Prostate gland (tissue), 2 donors: ENCODE measurements around the gene CGA. TPM values are rescaled to one million over a fixed set of nuclear protein-coding genes. Genes with fewer than 3 reads are reported as not detected.

ENCODE experiments used
- DNase-seq: peaks from one replicate; pipeline ENCODE4 v3.0.0-alpha.2; 2019; ENCODE audit warnings: low spot score
- H3K27ac ChIP-seq, 2 donors: fragments of 200-600 bp; sonication (generic); 2 replicates each; pipeline ENCODE4 v1.5.1; 2017 to 2019
- H3K27me3 ChIP-seq: fragments of 200-600 bp; sonication (generic); replicated peaks from 2 replicates; pipeline ENCODE4 v1.5.1; 2019; ENCODE audit not compliant: insufficient read depth
- H3K36me3 ChIP-seq, 2 donors: fragments of 200-600 bp; sonication (generic); 1 replicate in 1 of 2; 2 replicates in 1 of 2; pipeline versions ENCODE4 v1.5.1 to v1.8.1; 2017 to 2019
- H3K4me1 ChIP-seq: fragments of 200-600 bp; sonication (generic); replicated peaks from 2 replicates; pipeline ENCODE4 v1.5.1; 2019
- H3K4me3 ChIP-seq, 2 donors: fragments of 200-600 bp; sonication (generic); 2 replicates each; pipeline ENCODE4 v1.5.1; 2017 to 2019
- H3K9me3 ChIP-seq: fragments of 200-600 bp; sonication (generic); 2 replicates; pipeline ENCODE4 v1.5.1; 2017
- CTCF ChIP-seq, 4 experiments: fragments of 200-600 bp in 2 of 4; fragments of 450-650 bp in 2 of 4; sonication (generic) in 2 of 4; IDR thresholded peaks; 1 replicate in 3 of 4; 2 replicates in 1 of 4; pipeline ENCODE4 v1.5.1; 2016 to 2019; ENCODE audit warnings: antibody characterized with exemption in 4 of 4, mild to moderate bottlenecking in 2 of 4, moderate library complexity in 2 of 4
- POLR2A ChIP-seq: fragments of 450-650 bp; IDR thresholded peaks from one replicate; pipeline ENCODE4 v1.6.1; 2016; ENCODE audit warnings: antibody characterized with exemption, mild to moderate bottlenecking
- POLR2AphosphoS5 ChIP-seq: sonication (generic); formaldehyde crosslinking; IDR thresholded peaks from one replicate; pipeline ENCODE4 v1.6.1; 2017; ENCODE audit warnings: antibody characterized with exemption
- WGBS: methylation state at CpG from one replicate; pipeline ENCODE4 v1.1.5; 2018; 5-methylcytosine and 5-hydroxymethylcytosine counted together
- intact Hi-C: fragments of 100-400 bp; cut with DNase I; formaldehyde crosslinking; loops from one replicate; pipeline ENCODE4 v1.14.2; 2022
- total RNA-seq, 2 donors: library from RNA; depleted of rRNA; stranded (reverse); fragments of >200 nt; gene quantifications; one replicate each; pipeline ENCODE4 v1.1.0, GENCODE V29; 2016

Gene CGA
- total RNA-seq, 2 donors from 2014 or later, result 2.2 TPM; not detected in 1

DNA sequence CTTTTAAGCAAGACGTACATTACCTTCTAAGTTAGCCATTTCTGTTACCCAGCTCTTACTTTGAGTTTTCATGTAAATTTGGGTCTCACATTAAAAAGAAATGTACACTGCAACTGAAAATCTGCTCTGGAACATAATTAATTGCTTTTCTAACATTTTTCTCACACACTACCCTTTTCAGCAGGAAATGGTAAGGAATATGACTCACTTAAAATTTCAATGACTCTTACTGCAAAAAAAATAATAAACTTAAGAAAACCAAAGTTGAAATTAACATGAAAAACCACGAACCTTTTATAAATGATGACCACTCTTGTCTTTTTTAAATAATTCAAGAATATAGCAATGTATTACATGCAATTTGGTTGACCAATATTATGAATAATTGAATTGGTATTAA lies 1.3 kb downstream of the CGA start:
- 71% methylated on average over 2 of the region's 2 CpGs for WGBS
- H3K4me1 ChIP-seq, result no peaks in the 10 kb centered on the region
- no peak overlapping the region for H3K27ac ChIP-seq
- no peak for DNase-seq
- H3K4me3 ChIP-seq, result no peak overlapping the region
- no peaks in the 10 kb centered on the region for H3K27me3 ChIP-seq
- no peaks in the 10 kb centered on the region for H3K9me3 ChIP-seq
- TF ChIP-seq POLR2A (no peak), POLR2AphosphoS5 (no peak), CTCF (IDR thresholded peaks at IDR 0.05) (no peak)
- H3K36me3 ChIP-seq, result no peaks in the 10 kb centered on the region
- intact Hi-C loops, result no loop called here

DNA sequence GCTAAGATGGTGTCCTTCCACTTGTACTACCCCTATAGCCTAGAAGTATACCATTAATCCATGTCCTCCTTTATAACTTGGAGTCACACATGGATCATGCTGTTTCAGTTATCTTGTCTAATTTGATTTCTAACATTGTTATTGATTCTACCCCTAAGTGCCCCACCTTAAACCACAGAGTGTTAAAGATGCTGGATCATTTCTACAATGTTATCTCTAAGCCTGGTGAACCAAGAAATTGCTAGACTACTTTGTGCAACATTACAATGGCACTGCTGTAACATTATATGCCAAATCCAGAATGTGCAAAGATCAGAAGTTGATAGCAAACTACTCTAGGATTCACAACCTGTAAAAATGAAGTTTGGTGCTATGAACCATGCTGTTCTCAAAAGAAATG lies 1.7 kb downstream of the CGA start:
- H3K36me3 ChIP-seq, result no peaks in the 10 kb centered on the region
- H3K4me3 ChIP-seq, result no peak overlapping the region
- no peaks in the 10 kb centered on the region for H3K9me3 ChIP-seq
- no peak for DNase-seq
- TF ChIP-seq POLR2AphosphoS5, result no peak
- no peak for TF ChIP-seq POLR2A
- TF ChIP-seq CTCF (IDR thresholded peaks at IDR 0.05), result no peak
- intact Hi-C loops, result no loop called here
- no peaks in the 10 kb centered on the region for H3K4me1 ChIP-seq
- no peaks in the 10 kb centered on the region for H3K27me3 ChIP-seq
- H3K27ac ChIP-seq, result no peak overlapping the region

- H3K9me3 ChIP-seq, result no peaks in the 10 kb centered on the region
- H3K27ac ChIP-seq, result no peak overlapping the region
- no peak for DNase-seq
- no peaks in the 10 kb centered on the region for H3K4me1 ChIP-seq
- TF ChIP-seq CTCF (IDR thresholded peaks at IDR 0.05) (no peak), POLR2AphosphoS5 (no peak), POLR2A (no peak)
- no peaks in the 10 kb centered on the region for H3K36me3 ChIP-seq
- intact Hi-C loops, result no loop called here
- no peak overlapping the region for H3K4me3 ChIP-seq
- no peaks in the 10 kb centered on the region for H3K27me3 ChIP-seq
- WGBS, result 68% methylated on average over 3 of the region's 3 CpGs
Measured at GRCh38 chr6:87092435-87092834, 2.5 kb downstream of the CGA start.

GRCh38 chr6:87089135-87089534 lies 5.8 kb downstream of the CGA start:
- Histone ChIP-seq H3K36me3 (no peaks in the 10 kb centered on the region), H3K27me3 (no peaks in the 10 kb centered on the region), H3K9me3 (no peaks in the 10 kb centered on the region), H3K4me3 (no peak overlapping the region), H3K27ac (no peak overlapping the region), H3K4me1 (no peaks in the 10 kb centered on the region)
- no peak for DNase-seq
- intact Hi-C loops, result no loop called here
- WGBS, result 86% methylated on average over 2 of the region's 2 CpGs
- TF ChIP-seq CTCF (IDR thresholded peaks at IDR 0.05) (no peak), POLR2A (no peak), POLR2AphosphoS5 (no peak)

DNA sequence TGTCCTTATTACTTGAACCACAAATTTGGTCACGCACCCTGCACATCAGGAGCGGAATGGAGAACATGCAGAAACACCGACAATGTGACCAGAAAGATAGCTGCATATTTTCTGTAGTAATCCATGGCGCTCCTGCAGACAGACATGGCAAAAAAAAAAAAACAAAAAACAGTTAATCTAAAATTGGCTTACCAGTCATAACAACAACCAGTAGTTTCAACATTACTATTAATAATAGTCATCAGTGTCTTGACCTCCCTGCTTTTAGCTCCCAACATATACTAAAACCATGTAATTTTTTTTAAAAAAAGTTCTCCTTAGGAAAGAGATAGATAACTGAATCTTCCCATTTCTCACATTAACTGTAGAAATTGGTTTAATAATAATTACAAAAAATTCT lies 6.8 kb downstream of the CGA start:
- no peaks in the 10 kb centered on the region for H3K9me3 ChIP-seq
- no peak overlapping the region for H3K4me3 ChIP-seq
- 97% methylated on average over 4 of the region's 4 CpGs for WGBS
- DNase-seq, result no peak
- no peaks in the 10 kb centered on the region for H3K36me3 ChIP-seq
- intact Hi-C loops, result no loop called here
- no peaks in the 10 kb centered on the region for H3K4me1 ChIP-seq
- no peak for TF ChIP-seq POLR2AphosphoS5
- no peak for TF ChIP-seq CTCF (IDR thresholded peaks at IDR 0.05)
- TF ChIP-seq POLR2A, result no peak
- no peaks in the 10 kb centered on the region for H3K27me3 ChIP-seq
- no peak overlapping the region for H3K27ac ChIP-seq
